HCT116 (cell line): ENCODE results near the gene DNMT3A. TPM values are rescaled to one million over a fixed set of nuclear protein-coding genes. Genes with fewer than 3 reads are reported as not detected.

Experiments used
- ATAC-seq: fragments of 200-7000 bp; cut with Tn5 transposase; 2 replicates; pipeline ENCODE4 v1.9.1; 2020; ENCODE audit warnings: mild to moderate bottlenecking, moderate library complexity
- BruUV-seq: library from RNA; stranded (reverse); fragments of 400-500 nt; replicated peaks from 2 replicates; lab custom pipeline; 2021; lab: Mats Ljungman, UMichigan
- CTCF ChIA-PET: fragments of 300-600 bp; sonication (Branson Sonifier 250); formaldehyde crosslinking; loops from one replicate; lab custom pipeline; 2021; ENCODE audit warnings: antibody characterized with exemption; lab: Charles Lee
- POLR2A ChIA-PET: fragments of 300-600, 350-600 bp; sonication (Branson Sonifier 250); formaldehyde crosslinking; loops from one replicate; lab custom pipeline; 2021; ENCODE audit warnings: antibody characterized with exemption; lab: Charles Lee
- RAD21 ChIA-PET, 2 experiments: fragments of 300-600 bp; sonication (Branson Sonifier 250); formaldehyde crosslinking; loops; one replicate each; lab custom pipeline; 2023; ENCODE audit warnings: low total read pairs in 2 of 2; ENCODE audit not compliant: uncharacterized antibody in 2 of 2, unreplicated experiment in 2 of 2, low non-redundant PET in 1 of 2; lab: Charles Lee
- DNase-seq: peaks from one replicate; pipeline ENCODE4 v3.0.0-alpha.2; 2010; ENCODE audit warnings: low read depth, low spot score
- H2AFZ ChIP-seq: fragments of 200-600 bp; shearing (Covaris generic), sonication (generic); 2 replicates; pipeline ENCODE4 v1.6.1; 2017; ENCODE audit warnings: low read depth, mixed run types, mixed read lengths, antibody characterized with exemption, low read length; ENCODE audit not compliant: poor library complexity, severe bottlenecking
- H3K27ac ChIP-seq: 2 replicates; pipeline ENCODE4 v1.5.1; 2012; ENCODE audit warnings: low read depth, low read length
- H3K27me3 ChIP-seq: fragments of 200-600 bp; sonication (generic); 2 replicates; pipeline ENCODE4 v1.6.1; 2016; ENCODE audit warnings: mixed run types, low read length, mixed read lengths; ENCODE audit not compliant: insufficient read depth
- H3K36me3 ChIP-seq, 2 experiments: fragments of 200-500 bp in 1 of 2; fragments of 200-600 bp in 1 of 2; sonication (Bioruptor generic) in 1 of 2; sonication (generic) in 1 of 2; 2 replicates each; pipeline versions ENCODE4 v1.5.1 to v1.6.1; 2014 to 2016; ENCODE audit warnings: low read length in 2 of 2, inconsistent platforms in 1 of 2, mixed read lengths in 1 of 2, mixed run types in 1 of 2; ENCODE audit not compliant: insufficient read depth in 2 of 2, control insufficient read depth in 1 of 2
- H3K4me1 ChIP-seq, 2 experiments: fragments of 200-600 bp in 1 of 2; sonication (generic) in 1 of 2; 2 replicates each; pipeline versions ENCODE4 v1.5.1 to v1.6.1; 2012 to 2017; ENCODE audit warnings: low read length in 2 of 2, inconsistent platforms in 1 of 2, mild to moderate bottlenecking in 1 of 2, mixed read lengths in 1 of 2, mixed run types in 1 of 2, moderate library complexity in 1 of 2; ENCODE audit not compliant: insufficient read depth in 2 of 2, control insufficient read depth in 1 of 2
- H3K4me2 ChIP-seq: fragments of 200-600 bp; sonication (generic); 2 replicates; pipeline ENCODE4 v1.6.1; 2017; ENCODE audit warnings: mixed run types, low read length, mixed read lengths
- H3K4me3 ChIP-seq, 2 experiments: fragments of 200-600 bp in 1 of 2; sonication (generic) in 1 of 2; replicated peaks in 1 of 2; 2 replicates each; pipeline ENCODE4 v1.5.1; 2011 to 2016; ENCODE audit warnings: low read length in 2 of 2, control low read depth in 1 of 2, low read depth in 1 of 2, mild to moderate bottlenecking in 1 of 2, mixed read lengths in 1 of 2, mixed run types in 1 of 2
- H3K79me2 ChIP-seq: fragments of 200-600 bp; sonication (generic); 2 replicates; pipeline ENCODE4 v1.6.1; 2017; ENCODE audit warnings: mild to moderate bottlenecking, mixed run types, low read length, moderate library complexity, mixed read lengths; ENCODE audit not compliant: insufficient read depth
- H3K9ac ChIP-seq: fragments of 200-600 bp; sonication (generic); 2 replicates; pipeline ENCODE4 v1.6.1; 2016; ENCODE audit warnings: low read length, mixed read lengths
- H3K9me2 ChIP-seq: fragments of 200-600 bp; sonication (generic), shearing (Covaris generic); 2 replicates; pipeline ENCODE4 v1.6.1; 2017; ENCODE audit warnings: mixed run types, mild to moderate bottlenecking, moderate library complexity; ENCODE audit not compliant: insufficient read depth
- H3K9me3 ChIP-seq, 2 experiments: fragments of 200-500 bp in 1 of 2; fragments of 200-600 bp in 1 of 2; sonication (Bioruptor generic) in 1 of 2; sonication (generic) in 1 of 2; 2 replicates each; pipeline ENCODE4 v1.6.1; 2014 to 2017; ENCODE audit warnings: low read length in 2 of 2, mixed read lengths in 2 of 2, inconsistent platforms in 1 of 2, low read depth in 1 of 2, mild to moderate bottlenecking in 1 of 2, mixed run types in 1 of 2, moderate library complexity in 1 of 2; ENCODE audit not compliant: control insufficient read depth in 1 of 2, insufficient read depth in 1 of 2
- H4K20me1 ChIP-seq: fragments of 200-600 bp; sonication (generic), shearing (Covaris generic); 2 replicates; pipeline ENCODE4 v1.6.1; 2017; ENCODE audit warnings: mixed run types, mild to moderate bottlenecking, moderate library complexity; ENCODE audit not compliant: insufficient read depth
- CTCF ChIP-seq, 3 experiments: fragments of 200-600 bp in 1 of 3; sonication (generic) in 1 of 3; IDR thresholded peaks in 2 of 3; conservative IDR thresholded peaks in 1 of 3; 2 replicates each; pipeline ENCODE4 v1.5.1; 2012 to 2017; ENCODE audit warnings: low read depth in 2 of 3, low read length in 2 of 3, antibody characterized with exemption in 1 of 3, borderline replicate concordance in 1 of 3, control low read depth in 1 of 3, mild to moderate bottlenecking in 1 of 3, mixed read lengths in 1 of 3, mixed run types in 1 of 3, moderate library complexity in 1 of 3; ENCODE audit not compliant: insufficient read depth in 1 of 3
- FOSL1 ChIP-seq: IDR thresholded peaks from 2 replicates; pipeline ENCODE4 v1.6.1; 2012; ENCODE audit warnings: low read depth
- MAX ChIP-seq: IDR thresholded peaks from 2 replicates; pipeline ENCODE4 v1.6.1; 2012
- POLR2A ChIP-seq: IDR thresholded peaks from 2 replicates; pipeline ENCODE4 v1.7.0; 2011; ENCODE audit warnings: borderline replicate concordance; ENCODE audit not compliant: insufficient read depth, insufficient read length; ENCODE audit errors: extremely low read depth
- ZBTB33 ChIP-seq: IDR thresholded peaks from 2 replicates; pipeline ENCODE4 v1.6.1; 2011; ENCODE audit warnings: mild to moderate bottlenecking, low read length, moderate library complexity; ENCODE audit not compliant: insufficient replicate concordance; ENCODE audit errors: extremely low read depth
- intact Hi-C: fragments of 100-400 bp; cut with micrococcal nuclease; formaldehyde crosslinking; loops from 2 replicates; pipeline ENCODE4 v1.10.0; 2022
- total RNA-seq: library from RNA; stranded (reverse); gene quantifications from one replicate; pipeline ENCODE4 v1.2.1, GENCODE V29; 2021; ENCODE audit not compliant: unreplicated experiment

The DNMT3A gene
- total RNA-seq, 1 experiment from 2014 or later = 14.3 TPM

- Histone ChIP-seq H3K79me2 (no peaks in the 10 kb centered on the region), H3K9me2 (no peaks in the 10 kb centered on the region), H3K4me3 (no peak overlapping the region), H3K9me3 (no peaks in the 10 kb centered on the region), H3K4me2 (no peak overlapping the region), H2AFZ (no peak overlapping the region), H4K20me1 (no peaks in the 10 kb centered on the region), H3K27ac (no peak overlapping the region), H3K9ac (no peak overlapping the region), H3K4me1 (peaks cover 10 to 30% of the 10 kb centered on the region in 2 experiments), H3K27me3 (no peaks in the 10 kb centered on the region), H3K36me3 (no peaks in the 10 kb centered on the region)
- ChIA-PET POLR2A (no interaction called here), CTCF (no interaction called here), RAD21 (no interaction called here)
- DNase-seq = no peak
- BruUV-seq = no TSS peak
- TF ChIP-seq POLR2A (no peak), MAX (no peak), FOSL1 (no peak), ZBTB33 (no peak), CTCF (IDR thresholded peaks at IDR 0.05 in 2 of 3, conservative IDR thresholded peaks at IDR 0.05 in 1 of 3; ENCODE audit: borderline replicate concordance in 1 of 3, insufficient read depth in 1 of 3, low read depth in 2 of 3, low read length in 2 of 3) (0 out of 6 replicates have a peak, but pooled peaks of 2 of the 3 experiments have one; percentile 9 to 12)
- ATAC-seq = no peak
- intact Hi-C loops = no loop called here
Observed at GRCh38 chr2:25297738-25298137, 44.0 kb downstream of the DNMT3A start.
